ENCODE results near the gene FAM174C. TPM values are rescaled to one million over a fixed set of nuclear protein-coding genes. Genes with fewer than 3 reads are reported as not detected.
A peak's percentile ranks its signal among the peaks of the same experiment; 100 is the strongest.
"Not testable (repeated sequence)": the region's sequence is repeated elsewhere in the genome, so short reads cannot be mapped to it uniquely, and the experiment has no call there.

FAM174C gene
- total RNA-seq, 1 experiment from 2014 or later, result 64.4 TPM

DNA sequence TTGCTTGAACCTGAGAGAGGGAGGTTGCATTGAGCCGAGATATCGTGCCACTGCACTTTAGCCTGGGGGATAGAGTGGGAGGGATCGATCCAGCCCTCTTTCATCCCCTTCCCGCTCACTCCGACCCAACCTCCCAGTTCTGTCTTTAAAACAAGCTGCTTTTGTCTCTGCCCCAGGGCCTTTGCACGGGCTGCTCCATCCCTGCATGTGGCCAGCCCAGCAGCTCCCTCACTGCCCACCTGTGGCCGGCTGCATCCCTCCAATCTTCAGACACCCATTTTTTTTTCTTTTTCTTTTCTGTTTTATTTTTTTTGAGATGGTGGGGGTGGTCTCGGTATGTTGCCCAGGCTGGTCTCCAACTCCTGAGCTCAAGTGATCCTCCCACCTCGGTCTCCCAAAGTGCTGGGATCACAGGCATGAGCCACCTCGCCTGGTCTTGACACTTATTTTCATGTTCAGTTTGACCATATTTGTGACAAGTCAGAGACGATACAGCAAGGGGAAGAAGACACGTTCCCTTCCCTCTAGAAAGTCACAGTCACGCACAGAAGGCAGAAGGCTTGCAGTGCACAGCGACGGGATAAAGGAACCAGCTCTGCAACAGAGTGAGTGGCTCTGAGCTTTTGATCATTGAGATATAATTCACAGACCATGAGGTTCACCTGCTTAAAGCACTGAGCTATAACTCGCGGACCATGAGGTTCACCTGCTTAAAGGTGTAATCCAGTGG, 42.1 kb downstream of the FAM174C start:
- DNase-seq (ENCODE audit: low read depth), result no peak

- no peak for DNase-seq (ENCODE audit: low read depth)
These were observed 43.5 kb downstream of the FAM174C start for GRCh38 chr19:1318678-1319471.

GRCh38 chr19:1320282-1320650, 44.9 kb downstream of the FAM174C start:
- DNase-seq (ENCODE audit: low read depth), result not testable (repeated sequence)

DNA sequence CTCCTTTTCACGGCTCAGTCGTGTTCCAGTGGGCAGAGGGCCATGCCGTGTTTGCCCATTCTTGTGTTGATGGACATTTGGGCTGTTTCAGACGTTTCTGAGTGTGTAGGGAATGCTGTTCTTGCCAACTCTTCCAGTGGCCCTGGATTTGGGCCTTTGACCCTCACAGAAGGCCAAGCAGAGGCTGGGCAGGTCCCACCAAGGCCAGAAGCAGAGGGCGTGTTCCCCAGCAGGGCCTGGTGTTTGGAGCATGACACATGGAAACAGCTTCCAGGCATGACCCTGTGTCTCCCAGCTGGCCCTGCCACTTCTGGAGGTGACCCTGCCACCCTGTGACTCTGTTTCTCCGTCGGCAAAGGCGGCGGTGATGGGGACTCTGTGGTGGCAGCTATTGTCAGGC, 46.2 kb downstream of the FAM174C start:
- no peak for DNase-seq (ENCODE audit: low read depth)

DNA sequence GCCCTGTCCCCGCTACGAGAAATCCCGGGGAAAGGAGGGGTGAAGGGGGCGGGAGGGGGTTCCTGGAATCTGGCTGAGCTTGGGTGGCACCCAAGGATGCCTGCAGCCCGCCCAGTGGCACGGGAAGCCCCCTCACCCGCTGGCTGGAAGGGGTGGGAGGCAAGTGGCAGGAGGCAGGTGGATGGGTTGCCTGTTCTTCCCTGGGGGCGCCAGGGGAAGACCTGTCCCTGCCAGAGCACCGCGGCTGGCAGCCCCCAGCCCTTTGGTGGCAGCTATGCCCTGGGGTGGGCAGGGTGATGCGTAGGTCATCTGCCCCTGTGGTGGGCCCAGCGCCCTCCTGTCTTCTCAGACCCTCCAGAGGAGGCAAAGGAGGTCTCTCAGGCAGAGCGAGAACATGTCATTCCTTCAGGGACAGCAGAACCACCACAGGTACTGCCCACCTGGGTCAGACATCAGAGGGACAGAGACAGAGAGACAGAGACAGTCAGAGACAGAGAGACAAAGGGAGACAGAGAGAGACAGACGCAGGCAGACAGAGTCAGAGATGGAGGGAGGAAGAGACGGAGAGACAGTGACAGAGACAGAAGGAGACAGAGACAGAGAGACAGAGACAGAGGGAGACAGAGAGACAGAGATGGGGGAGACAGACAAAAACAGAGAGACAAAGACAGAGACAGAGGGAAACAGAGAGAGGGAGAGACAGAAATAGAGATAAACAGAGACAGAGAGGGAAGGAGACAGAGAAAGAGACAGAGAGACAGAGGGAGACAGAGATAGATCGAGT, 47.1 kb downstream of the FAM174C start:
- no peak for DNase-seq (ENCODE audit: low read depth)

- no peak for DNase-seq (ENCODE audit: low read depth)
These were observed 49.0 kb downstream of the FAM174C start for GRCh38 chr19:1324249-1324805.

DNA sequence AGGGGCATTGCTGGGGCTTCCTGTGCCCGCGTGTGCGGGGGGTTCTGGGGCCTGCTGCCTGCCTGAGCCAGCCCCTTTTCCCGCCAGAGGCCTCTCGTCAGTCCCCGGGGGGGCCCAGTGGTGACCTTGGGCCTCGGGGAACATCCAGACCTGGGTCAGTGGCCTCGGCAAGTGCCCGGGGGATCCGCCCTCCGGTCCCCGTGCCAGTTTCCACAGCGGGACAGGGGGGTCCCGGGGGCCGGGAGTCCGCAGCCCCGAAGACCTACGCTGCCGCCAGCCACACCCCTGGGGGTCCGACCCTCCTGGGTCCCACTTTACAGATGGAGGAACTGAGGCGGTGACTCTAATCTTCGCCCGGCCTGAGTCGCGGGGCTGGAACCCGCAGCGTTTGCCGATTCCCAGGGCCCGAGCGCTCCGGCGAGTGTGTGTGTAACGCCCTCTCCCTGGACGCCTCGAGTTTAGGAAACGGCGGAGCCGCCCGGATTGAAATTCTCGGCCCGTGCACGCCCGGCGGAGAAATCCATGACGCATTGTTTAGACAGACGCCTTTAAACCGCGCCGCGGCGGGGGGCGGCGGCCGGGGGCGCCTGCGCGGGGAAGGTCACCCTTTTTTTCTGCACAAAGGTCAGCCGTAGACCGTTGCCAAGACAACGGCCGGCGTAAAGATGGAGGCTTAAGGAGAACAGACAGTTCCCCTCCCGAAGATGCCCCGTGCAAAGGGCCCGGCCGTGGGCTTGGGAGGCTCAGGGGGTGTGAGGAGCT, 49.7 kb downstream of the FAM174C start:
- peak; percentile 80 for DNase-seq (ENCODE audit: low read depth)

DNA sequence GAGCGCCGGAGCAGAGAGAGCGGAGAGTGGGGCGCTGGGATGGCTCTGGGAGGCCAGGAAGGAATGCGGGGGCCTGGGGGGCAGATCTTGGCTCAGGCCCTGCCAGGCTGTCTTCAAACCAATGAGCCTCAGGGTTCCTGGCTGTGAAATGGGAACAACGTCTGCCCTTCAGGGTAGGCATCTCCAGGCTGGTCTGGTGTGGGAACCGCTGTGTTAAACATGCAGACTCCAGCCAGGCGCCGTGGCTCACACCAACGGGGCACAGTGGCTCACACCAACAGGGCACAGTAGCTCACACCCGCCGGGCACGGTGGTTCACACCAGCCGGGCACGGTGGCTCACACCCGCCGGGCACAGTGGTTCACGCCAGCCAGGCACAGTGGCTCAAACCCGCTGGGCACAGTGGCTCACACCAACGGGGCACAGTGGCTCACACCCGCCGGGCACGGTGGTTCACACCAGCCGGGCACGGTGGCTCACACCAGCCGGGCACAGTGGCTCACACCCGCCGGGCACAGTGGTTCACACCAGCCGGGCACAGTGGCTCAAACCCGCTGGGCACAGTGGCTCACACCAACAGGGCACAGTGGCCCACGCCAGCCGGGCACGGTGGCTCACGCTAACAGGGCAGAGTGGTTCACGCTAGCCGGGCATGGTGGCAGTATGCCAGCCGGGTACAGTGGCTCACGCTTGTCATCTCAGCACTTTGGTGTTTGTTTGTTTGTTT, 50.4 kb downstream of the FAM174C start:
- DNase-seq (ENCODE audit: low read depth), result no peak

- no peak for DNase-seq (ENCODE audit: low read depth)
These were observed 51.8 kb downstream of the FAM174C start for GRCh38 chr19:1327125-1327524.

Other genes with a start within 250 kb of the FAM174C start
- 130 and 145 TPM in 2 replicates for gene CNN2, start 248.9 kb upstream of the FAM174C start, total RNA-seq (2014; rRNA removed)
- 18.1 and 21.5 TPM in 2 replicates for gene ABCA7, start 235.4 kb upstream of the FAM174C start, total RNA-seq (2014; rRNA removed)
- gene ARHGAP45, start 208.4 kb upstream of the FAM174C start, total RNA-seq (2014; rRNA removed), result 0.13 and 0.57 TPM in 2 replicates
- gene POLR2E, start 180.2 kb upstream of the FAM174C start, total RNA-seq (2014; rRNA removed), result 277 and 355 TPM in 2 replicates
- gene GPX4, start 171.5 kb upstream of the FAM174C start, total RNA-seq (2014; rRNA removed), result 347 and 363 TPM in 2 replicates
- 33.3 and 33.9 TPM in 2 replicates for gene SBNO2, start 101.3 kb upstream of the FAM174C start, total RNA-seq (2014; rRNA removed)
- gene STK11, start 69.8 kb upstream of the FAM174C start, total RNA-seq (2014; rRNA removed), result 70.6 and 75.7 TPM in 2 replicates
- gene CBARP, start 37.5 kb upstream of the FAM174C start, total RNA-seq (2014; rRNA removed), result 4.6 and 4.7 TPM in 2 replicates
- 51.3 and 64.1 TPM in 2 replicates for gene ATP5F1D, start 33.8 kb upstream of the FAM174C start, total RNA-seq (2014; rRNA removed)
- gene MIDN, start 26.9 kb upstream of the FAM174C start, total RNA-seq (2014; rRNA removed), result 12.6 and 15.6 TPM in 2 replicates
- gene CIRBP, start 6.2 kb upstream of the FAM174C start, total RNA-seq (2014; rRNA removed), result 253 and 293 TPM in 2 replicates
- gene EFNA2, start 10.3 kb downstream of the FAM174C start, total RNA-seq (2014; rRNA removed), result 0.13 TPM in 1 of 2 replicates, not detected in the other
- 99.3 and 139 TPM in 2 replicates for gene NDUFS7, start 108.4 kb downstream of the FAM174C start, total RNA-seq (2014; rRNA removed)
- 100 and 110 TPM in 2 replicates for gene GAMT, start 126.0 kb downstream of the FAM174C start, total RNA-seq (2014; rRNA removed)
- gene DAZAP1, start 132.1 kb downstream of the FAM174C start, total RNA-seq (2014; rRNA removed), result 74.4 and 82.1 TPM in 2 replicates
- gene RPS15, start 162.9 kb downstream of the FAM174C start, total RNA-seq (2014; rRNA removed), result 2,358 and 3,266 TPM in 2 replicates
- 0.11 and 0.64 TPM in 2 replicates for gene APC2, start 174.6 kb downstream of the FAM174C start, total RNA-seq (2014; rRNA removed)
- gene C19orf25, start 203.7 kb downstream of the FAM174C start, total RNA-seq (2014; rRNA removed), result 49.5 and 61.2 TPM in 2 replicates
- 3.3 and 5.4 TPM in 2 replicates for gene PCSK4, start 214.8 kb downstream of the FAM174C start, total RNA-seq (2014; rRNA removed)
- 1.5 and 2.1 TPM in 2 replicates for gene REEP6, start 215.7 kb downstream of the FAM174C start, total RNA-seq (2014; rRNA removed)
- gene ADAMTSL5, start 237.5 kb downstream of the FAM174C start, total RNA-seq (2014; rRNA removed), result 0.75 and 3.1 TPM in 2 replicates
- not detected in 2 replicates for gene PLK5, start 248.5 kb downstream of the FAM174C start, total RNA-seq (2014; rRNA removed)